Cardiac muscle cell (in vitro differentiated cells and primary cell): ENCODE data around the gene HEPN1. TPM values are rescaled to one million over a fixed set of nuclear protein-coding genes. Genes with fewer than 3 reads are reported as not detected.

Experiments
- DNase-seq, 2 donors: peaks; one replicate each; pipeline versions ENCODE4 v3.0.0 to v3.0.0-alpha.2; 2010 to 2017; ENCODE audit warnings: low read depth in 1 of 2, low spot score in 1 of 2
- H3K27ac ChIP-seq: fragments of 200-600 bp; sonication (generic); 2 replicates; pipeline ENCODE4 v1.5.1; 2016
- H3K27me3 ChIP-seq: fragments of 200-600 bp; sonication (generic); 2 replicates; pipeline ENCODE4 v1.6.0; 2016; ENCODE audit warnings: control low read depth
- H3K36me3 ChIP-seq: fragments of 200-600 bp; sonication (generic); 2 replicates; pipeline ENCODE4 v1.5.1; 2016; ENCODE audit warnings: control low read depth
- H3K4me1 ChIP-seq: fragments of 200-600 bp; sonication (generic); 2 replicates; pipeline ENCODE4 v1.8.1; 2017; ENCODE audit warnings: low read depth, mild to moderate bottlenecking, mixed run types
- H3K4me3 ChIP-seq: fragments of 200-600 bp; sonication (generic); 2 replicates; pipeline ENCODE4 v1.5.1; 2016; ENCODE audit warnings: mild to moderate bottlenecking
- H3K9me3 ChIP-seq: fragments of 200-600 bp; sonication (generic); 2 replicates; pipeline ENCODE4 v1.5.1; 2017; ENCODE audit warnings: low read depth, mild to moderate bottlenecking, control low read depth
- polyA plus RNA-seq: library from polyadenylated mRNA; unstranded; fragments of >200 nt; fragmentation: Nextera tagmentation; extraction: Ambion mirVana; gene quantifications from 2 replicates; pipeline ENCODE4 v1.2.1, GENCODE V29; 2016
- total RNA-seq: library from RNA; depleted of rRNA; stranded (reverse); fragments of >200 nt; gene quantifications from 2 replicates; pipeline ENCODE4 v1.2.3, GENCODE V29; 2016
- TF ChIP-seq, protein P1 (sequence below): IDR thresholded peaks from 2 replicates; pipeline ENCODE4 v1.5.1; 2012; ENCODE audit warnings: low read depth, mild to moderate bottlenecking, low read length

HEPN1 gene
- total and polyA plus RNA-seq, 2 experiments from 2014 or later = not detected

DNA sequence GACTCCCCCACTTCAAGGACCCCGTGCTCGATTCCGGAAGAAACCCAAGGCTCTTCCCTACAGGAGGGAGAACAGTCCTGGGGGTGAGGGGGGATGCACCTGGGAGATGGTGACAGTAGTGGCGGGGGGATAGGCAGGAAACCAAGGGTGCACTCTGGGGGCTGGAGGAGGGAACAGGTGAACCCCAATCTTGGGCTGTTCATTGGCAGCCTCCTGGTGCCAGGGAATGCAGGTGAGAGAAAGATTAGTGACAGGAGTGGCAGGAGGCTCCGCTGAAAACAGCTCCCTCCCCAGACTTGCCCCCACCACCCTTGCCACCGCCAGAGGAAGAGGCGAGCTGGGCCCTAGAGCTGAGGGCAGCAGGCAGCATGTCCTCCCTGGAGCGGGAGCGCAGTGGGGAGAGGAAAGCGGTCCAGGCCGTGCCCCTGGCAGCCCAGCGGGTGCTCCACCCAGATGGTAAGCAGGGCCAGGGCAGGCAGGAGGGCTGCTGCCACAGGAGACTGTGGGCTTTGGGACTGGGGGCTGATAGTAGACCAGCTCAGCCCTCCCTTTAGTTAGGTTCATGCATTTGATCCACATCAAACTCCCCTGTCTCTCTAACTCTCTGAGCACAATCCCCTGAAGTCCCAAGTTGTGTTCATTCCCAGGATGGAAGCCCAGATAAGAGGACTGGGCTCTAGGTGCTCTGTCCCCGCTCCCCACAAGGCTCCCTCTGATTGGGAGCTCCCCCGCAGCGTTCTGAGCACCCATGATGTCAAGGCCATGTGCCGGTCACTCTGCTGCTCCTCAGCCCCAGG is 39.4 kb upstream of the HEPN1 start:
- no peaks in the 10 kb centered on the region for H3K4me1 ChIP-seq
- H3K36me3 ChIP-seq = no peaks in the 10 kb centered on the region
- H3K9me3 ChIP-seq = no peaks in the 10 kb centered on the region
- H3K27me3 ChIP-seq = peaks cover 13% of the 10 kb centered on the region
- DNase-seq = no peak
- H3K4me3 ChIP-seq = no peak overlapping the region
- no peak overlapping the region for H3K27ac ChIP-seq
- TF ChIP-seq, protein P1, sequence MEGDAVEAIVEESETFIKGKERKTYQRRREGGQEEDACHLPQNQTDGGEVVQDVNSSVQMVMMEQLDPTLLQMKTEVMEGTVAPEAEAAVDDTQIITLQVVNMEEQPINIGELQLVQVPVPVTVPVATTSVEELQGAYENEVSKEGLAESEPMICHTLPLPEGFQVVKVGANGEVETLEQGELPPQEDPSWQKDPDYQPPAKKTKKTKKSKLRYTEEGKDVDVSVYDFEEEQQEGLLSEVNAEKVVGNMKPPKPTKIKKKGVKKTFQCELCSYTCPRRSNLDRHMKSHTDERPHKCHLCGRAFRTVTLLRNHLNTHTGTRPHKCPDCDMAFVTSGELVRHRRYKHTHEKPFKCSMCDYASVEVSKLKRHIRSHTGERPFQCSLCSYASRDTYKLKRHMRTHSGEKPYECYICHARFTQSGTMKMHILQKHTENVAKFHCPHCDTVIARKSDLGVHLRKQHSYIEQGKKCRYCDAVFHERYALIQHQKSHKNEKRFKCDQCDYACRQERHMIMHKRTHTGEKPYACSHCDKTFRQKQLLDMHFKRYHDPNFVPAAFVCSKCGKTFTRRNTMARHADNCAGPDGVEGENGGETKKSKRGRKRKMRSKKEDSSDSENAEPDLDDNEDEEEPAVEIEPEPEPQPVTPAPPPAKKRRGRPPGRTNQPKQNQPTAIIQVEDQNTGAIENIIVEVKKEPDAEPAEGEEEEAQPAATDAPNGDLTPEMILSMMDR = no peak

DNA sequence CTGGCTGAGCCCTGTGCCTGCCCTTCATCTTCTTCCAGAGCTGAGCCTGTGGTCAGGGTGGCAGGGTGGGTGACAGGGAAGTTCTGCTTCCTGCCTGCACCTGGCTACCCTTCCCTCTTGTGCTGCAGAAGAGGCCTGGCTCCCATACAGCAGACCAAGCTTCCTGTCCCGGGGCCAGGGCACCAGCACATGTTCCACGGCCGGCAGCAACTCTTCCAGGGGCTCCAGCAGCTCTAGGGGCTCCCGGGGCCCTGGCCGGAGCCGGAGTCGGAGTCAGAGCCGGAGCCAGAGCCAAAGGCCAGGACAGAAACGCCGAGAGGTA is 38.8 kb upstream of the HEPN1 start:
- Histone ChIP-seq H3K27me3 (peaks cover 7% of the 10 kb centered on the region), H3K9me3 (no peaks in the 10 kb centered on the region), H3K36me3 (no peaks in the 10 kb centered on the region), H3K4me1 (no peaks in the 10 kb centered on the region), H3K27ac (no peak overlapping the region), H3K4me3 (no peak overlapping the region)
- TF ChIP-seq, protein P1 = no peak
- DNase-seq = no peak

DNA sequence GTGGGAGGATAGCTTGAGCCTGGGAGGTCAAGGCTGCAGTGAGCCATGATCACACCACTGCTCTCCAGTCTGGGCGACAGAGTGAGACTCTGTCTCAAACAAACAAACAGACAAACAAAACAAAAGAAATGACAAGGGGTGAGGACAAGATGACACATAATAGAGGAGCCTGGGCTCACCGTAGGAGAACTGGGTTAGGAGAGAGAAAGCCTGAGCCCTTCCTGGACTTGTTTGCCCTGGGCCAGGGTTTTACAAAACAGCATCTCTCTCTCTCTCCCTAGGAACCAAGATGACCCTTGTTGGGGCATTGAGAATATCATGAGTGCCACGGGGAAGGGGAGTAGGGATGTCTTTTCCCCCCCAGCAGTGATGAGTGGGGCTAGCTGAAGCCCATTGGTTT is 38.1 kb upstream of the HEPN1 start:
- Histone ChIP-seq H3K4me1 (no peaks in the 10 kb centered on the region), H3K27me3 (peaks cover under 1% of the 10 kb centered on the region)
- TF ChIP-seq, protein P1 = no peak

DNA sequence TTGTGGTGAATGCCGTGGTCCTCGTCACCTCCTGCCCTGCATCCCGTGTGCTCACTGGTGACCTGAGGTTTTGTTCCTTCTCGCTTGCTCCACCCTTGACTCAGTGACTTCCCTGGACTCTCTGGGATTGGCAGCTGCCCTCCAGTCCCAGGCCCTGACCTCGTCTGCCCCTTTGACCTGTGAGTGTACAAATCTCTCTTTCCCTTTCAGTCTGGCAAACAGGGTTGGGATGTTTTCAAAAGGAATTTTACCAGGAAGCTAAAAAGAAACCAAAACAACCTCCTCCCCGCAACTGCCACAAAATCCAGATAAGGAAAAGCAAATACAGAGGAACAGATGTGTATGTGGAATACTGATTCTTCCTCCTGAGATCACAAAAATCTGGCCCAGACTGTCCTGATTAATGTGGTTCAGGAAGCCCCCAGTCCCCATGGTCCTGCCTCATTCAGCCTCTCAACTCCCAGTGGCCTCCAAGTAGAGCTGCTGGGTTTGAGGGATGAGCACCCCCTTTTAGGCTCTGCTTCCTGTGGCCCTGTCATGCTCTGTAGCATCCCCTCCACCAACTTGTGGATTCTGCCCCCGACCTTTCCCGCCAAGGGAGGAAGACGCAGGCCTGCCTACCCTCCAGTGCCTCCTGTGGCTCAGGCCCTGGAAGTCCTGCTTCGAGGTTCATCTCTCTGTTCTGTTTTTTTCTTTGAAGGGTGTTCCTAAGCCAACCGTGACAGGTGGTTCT is 36.5 kb upstream of the HEPN1 start:
- Histone ChIP-seq H3K9me3 (no peaks in the 10 kb centered on the region), H3K27ac (no peak overlapping the region), H3K4me3 (no peak overlapping the region), H3K36me3 (no peaks in the 10 kb centered on the region), H3K4me1 (no peaks in the 10 kb centered on the region), H3K27me3 (no peaks in the 10 kb centered on the region)
- TF ChIP-seq, protein P1 = no peak
- DNase-seq = peak in 1 of 2 donors; percentile 51

More for the DNA sequence above, 38.1 kb upstream of the HEPN1 start:
- DNase-seq = no peak
- H3K27ac ChIP-seq = no peak overlapping the region
- no peak overlapping the region for H3K4me3 ChIP-seq
- no peaks in the 10 kb centered on the region for H3K9me3 ChIP-seq
- no peaks in the 10 kb centered on the region for H3K36me3 ChIP-seq

DNA sequence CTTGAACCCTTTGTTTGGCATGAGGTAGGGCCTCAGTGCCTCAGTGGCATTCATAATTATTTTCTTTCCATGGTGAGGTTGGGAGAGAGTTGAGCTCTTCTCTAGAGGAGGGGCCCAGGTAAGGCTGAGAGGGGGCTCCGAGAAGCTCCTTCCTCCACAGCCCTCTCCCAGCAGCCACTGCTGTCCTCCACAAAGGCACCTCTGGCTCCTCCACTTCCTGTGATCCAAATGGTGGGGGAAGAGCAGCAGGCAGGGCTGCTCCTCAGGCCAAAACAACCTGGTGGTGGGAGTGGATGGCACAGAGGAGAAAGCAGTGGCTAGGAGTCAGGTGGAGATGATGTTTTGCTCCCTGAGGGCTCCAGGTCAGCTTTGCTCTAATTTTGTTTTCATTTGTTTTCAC is 34.7 kb upstream of the HEPN1 start:
- no peak for DNase-seq
- Histone ChIP-seq H3K27me3 (no peaks in the 10 kb centered on the region), H3K27ac (no peak overlapping the region), H3K36me3 (no peaks in the 10 kb centered on the region), H3K4me1 (no peaks in the 10 kb centered on the region), H3K9me3 (no peaks in the 10 kb centered on the region), H3K4me3 (no peak overlapping the region)
- TF ChIP-seq, protein P1 = no peak
